CD4-positive, alpha-beta T cell treated with Interleukin-17A for 1 hour (primary cell): ENCODE measurements around the gene RPL13.
"Not testable (repeated sequence)": the region's sequence is repeated elsewhere in the genome, so short reads cannot be mapped to it uniquely, and the experiment has no call there.

ENCODE experiments used
- DNase-seq: peaks from one replicate; pipeline ENCODE4 v3.0.0-alpha.2; 2020

Gene RPL13

GRCh38 chr16:89563639-89564392 lies 3.3 kb downstream of the RPL13 start:
- peak; percentile 23 for DNase-seq

GRCh38 chr16:89564476-89565255 lies 4.2 kb downstream of the RPL13 start:
- DNase-seq = peak; percentile 12

GRCh38 chr16:89565256-89565505 lies 4.7 kb downstream of the RPL13 start:
- DNase-seq = no peak

- DNase-seq = peak; percentile 51
These were observed 5.3 kb downstream of the RPL13 start for GRCh38 chr16:89565506-89566372.

GRCh38 chr16:89567656-89568594 lies 7.4 kb downstream of the RPL13 start:
- DNase-seq = no peak

GRCh38 chr16:89569506-89570341 lies 9.2 kb downstream of the RPL13 start:
- no peak for DNase-seq

- DNase-seq = no peak
These were observed 10.0 kb downstream of the RPL13 start for GRCh38 chr16:89570342-89570923.

- not testable (repeated sequence) for DNase-seq
These were observed 10.6 kb downstream of the RPL13 start for GRCh38 chr16:89570983-89571598.

- DNase-seq = no peak
These were observed 11.2 kb downstream of the RPL13 start for GRCh38 chr16:89571636-89572035.

GRCh38 chr16:89572073-89572484 lies 11.6 kb downstream of the RPL13 start:
- DNase-seq = no peak

- DNase-seq = no peak
These were observed 12.2 kb downstream of the RPL13 start for GRCh38 chr16:89572485-89573205.

- no peak for DNase-seq
These were observed 13.6 kb downstream of the RPL13 start for GRCh38 chr16:89573826-89574680.

GRCh38 chr16:89574681-89575246 lies 14.3 kb downstream of the RPL13 start:
- peak; percentile 50 for DNase-seq

GRCh38 chr16:89575247-89576152 lies 15.0 kb downstream of the RPL13 start, which contains the start of gene CPNE7:
TSS of gene CPNE7 (plus strand) at chr16:89575758. CDS start at chr16:89575898, 140 bp downstream.
- peak; percentile 7 for DNase-seq

- no peak for DNase-seq
These were observed 15.9 kb downstream of the RPL13 start for GRCh38 chr16:89576153-89577054.
